HG03442 (cell line): Measurements from ENCODE around the gene SEC16B.

Experiments
- ATAC-seq: cut with Tn5 transposase; IDR thresholded peaks from one replicate; pipeline ENCODE4 v1.9.1; 2021; ENCODE audit warnings: mild to moderate bottlenecking, moderate library complexity; ENCODE audit not compliant: unreplicated experiment

SEC16B gene

GRCh38 chr1:177981200-177981599 lies 11.3 kb upstream of the SEC16B start:
- no peak for ATAC-seq

GRCh38 chr1:177979272-177979671 lies 9.4 kb upstream of the SEC16B start:
- ATAC-seq = no peak

- ATAC-seq = no peak
Observed at GRCh38 chr1:177978530-177978929, 8.7 kb upstream of the SEC16B start.

- ATAC-seq = no peak
Observed at GRCh38 chr1:177977141-177977540, 7.3 kb upstream of the SEC16B start.

DNA sequence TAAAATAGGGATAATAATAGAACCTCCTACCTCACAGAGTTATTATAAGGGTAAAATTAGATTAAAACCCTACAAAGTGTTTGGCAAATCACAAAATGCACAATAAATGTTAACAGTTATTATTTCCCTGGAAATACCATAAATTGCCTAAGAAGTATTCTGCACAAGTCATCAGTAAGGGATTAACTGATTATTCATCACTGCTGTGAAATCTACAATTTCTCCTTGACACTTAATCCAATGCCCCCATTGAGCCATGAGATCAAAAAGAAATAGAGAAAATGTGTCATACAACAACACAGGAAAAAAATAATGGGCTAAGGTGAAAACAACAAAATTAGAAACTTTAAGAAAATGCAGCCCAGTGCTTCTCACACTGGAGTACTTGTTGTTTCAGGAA lies 6.7 kb upstream of the SEC16B start:
- ATAC-seq = no peak

DNA sequence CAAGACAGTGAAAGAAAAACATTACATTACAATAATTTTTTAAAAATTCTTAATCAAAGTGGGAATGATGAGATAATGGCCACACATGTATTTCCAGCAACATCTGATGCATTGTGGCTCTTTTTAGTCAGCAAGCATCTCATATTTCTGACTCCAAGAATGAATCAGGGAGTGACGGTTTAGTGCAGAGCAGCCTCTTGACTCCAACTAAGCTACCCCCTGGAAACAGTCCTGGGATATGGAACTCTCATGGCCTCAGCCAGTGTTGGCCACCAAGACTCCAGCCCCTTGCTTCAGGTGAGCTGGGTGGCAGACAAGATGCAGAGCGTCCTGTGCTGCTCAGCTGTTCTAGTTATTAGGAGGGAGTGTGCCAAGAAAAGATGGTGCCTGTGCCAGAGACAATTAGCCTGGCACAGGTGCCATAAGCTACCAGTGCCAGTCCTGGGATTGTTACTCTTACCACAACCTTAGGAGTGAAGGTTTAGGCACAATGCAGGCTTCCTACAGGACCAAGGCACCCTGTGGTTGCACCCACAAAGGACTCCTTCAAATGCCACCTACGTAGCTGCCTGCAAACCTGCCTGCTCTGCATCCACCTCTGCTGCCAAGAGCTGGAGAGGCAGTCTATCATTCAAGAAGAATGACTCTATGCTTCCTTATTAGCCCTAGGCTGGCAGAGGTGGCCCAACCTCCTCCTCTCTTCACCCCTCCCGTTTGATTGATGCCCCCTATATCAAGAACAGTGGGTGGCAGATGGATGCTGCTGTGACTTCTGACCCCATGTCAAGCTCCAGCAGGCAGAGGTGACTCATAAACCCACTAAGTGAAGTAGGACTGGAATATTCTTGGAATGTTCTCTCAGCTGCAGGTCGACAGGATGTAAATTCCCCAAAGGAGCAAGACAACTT lies 6.0 kb upstream of the SEC16B start:
- ATAC-seq = no peak

DNA sequence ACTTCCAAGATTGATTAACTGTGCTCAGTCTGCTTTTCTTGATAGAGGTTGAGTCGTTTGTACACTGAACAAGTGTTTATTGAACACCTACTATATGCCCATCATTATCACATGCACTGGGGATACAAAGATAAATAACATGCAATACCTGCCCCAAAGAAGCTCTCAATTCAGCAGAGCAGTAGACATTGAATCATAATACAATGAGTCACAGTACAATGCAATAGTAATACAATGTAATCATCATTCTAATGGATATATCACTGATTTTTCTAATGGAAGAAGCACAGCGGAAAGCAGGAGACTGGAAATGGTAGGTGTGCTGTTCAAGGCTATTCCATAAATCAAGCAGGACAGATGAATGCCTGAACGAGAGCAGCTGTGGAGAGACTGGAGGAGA lies 3.7 kb upstream of the SEC16B start:
- ATAC-seq = no peak

DNA sequence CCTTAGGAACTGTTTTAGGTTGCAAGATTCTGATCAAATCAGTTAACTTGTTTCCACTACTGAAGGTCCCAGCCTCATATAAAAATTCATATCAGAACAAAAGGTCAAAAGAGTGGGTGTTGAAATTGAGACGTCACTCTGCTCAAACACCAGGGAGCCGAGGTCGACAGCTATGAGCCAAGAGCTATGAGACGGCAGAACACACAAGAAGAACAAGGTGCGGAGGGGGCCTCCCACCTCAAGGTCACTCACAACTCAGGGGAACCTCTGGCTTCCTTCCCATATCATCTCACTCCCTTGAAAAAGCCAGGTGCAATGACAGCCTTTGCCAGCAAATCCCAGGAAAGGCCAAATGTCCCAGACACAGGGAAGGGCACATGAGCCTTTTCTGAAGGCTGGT lies 749 bp downstream of the SEC16B start:
- no peak for ATAC-seq

- no peak for ATAC-seq
Observed at GRCh38 chr1:177966199-177966598, 3.7 kb downstream of the SEC16B start.

DNA sequence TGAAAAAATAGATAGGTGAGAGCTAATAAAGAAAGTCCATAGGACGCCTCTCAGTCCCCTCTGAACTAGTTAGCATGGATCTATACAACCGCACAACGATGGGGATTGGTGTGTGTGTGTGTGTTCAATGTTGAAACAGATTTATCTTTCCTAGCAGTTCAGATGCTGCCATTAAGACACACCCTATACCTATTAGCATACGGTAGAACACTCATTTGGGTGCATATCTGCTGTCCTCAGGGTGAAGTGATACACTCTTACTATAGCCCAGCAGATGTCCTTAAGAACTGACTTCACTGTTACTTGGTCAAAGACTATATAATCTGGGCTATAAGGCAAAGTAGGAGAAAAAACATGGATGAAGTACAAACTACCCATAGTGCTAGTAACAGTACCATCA lies 4.6 kb downstream of the SEC16B start:
- ATAC-seq = no peak

DNA sequence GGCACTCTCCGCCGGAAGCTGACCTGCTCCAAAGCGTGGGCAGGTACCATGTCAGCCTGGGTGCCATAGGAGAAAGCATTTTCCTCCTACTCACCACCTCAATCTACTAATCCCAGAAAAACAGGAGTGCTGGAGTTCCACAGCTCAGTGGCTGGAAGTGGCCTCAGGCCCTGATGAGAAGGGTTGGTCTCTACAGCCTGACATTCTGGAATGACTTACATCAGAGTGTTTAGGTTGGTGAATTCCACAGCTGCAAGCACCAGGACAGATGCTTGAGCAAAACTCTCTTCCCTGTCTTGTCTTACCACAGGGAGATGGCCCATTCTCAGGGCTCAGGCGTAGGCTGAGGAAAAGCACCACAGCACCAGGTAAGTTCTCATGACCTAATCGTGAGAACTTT lies 5.5 kb downstream of the SEC16B start:
- no peak for ATAC-seq

DNA sequence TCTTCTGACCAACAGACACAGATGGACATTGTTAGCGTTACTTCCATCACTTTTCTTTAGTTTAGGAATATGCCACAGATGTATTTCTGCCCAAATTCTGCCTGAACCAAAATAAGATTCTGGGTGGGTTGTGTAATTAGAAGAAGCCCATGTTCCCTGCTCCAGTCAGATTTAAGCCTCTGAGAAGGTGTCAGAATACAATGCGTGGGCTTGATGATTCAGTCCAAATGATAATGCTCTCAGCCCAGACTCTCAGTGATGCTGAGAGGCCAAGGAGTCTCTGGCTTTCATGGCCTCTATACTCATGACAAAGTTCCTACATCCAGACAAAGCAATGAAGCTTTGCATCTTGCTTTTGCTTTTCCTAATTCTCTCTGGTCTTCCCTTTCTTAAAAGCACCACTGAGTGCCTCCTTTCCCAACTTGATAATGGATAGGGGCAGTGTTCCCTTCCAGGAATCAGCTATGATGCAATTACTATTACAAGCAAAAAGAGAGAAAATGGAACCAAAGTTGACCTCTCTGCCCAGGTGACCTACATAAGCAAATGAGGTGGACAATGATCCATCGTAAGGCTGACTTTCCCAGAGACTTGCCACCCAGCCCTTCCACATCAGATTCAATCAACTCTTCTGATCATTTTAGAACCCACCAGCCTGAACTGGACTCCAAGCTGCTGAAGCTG lies 8.8 kb downstream of the SEC16B start:
- no peak for ATAC-seq

- ATAC-seq = no peak
Observed at GRCh38 chr1:177959811-177960515, 9.9 kb downstream of the SEC16B start.

GRCh38 chr1:177958092-177958491 lies 11.8 kb downstream of the SEC16B start:
- ATAC-seq = no peak

GRCh38 chr1:177954076-177954475 lies 15.8 kb downstream of the SEC16B start:
- no peak for ATAC-seq

DNA sequence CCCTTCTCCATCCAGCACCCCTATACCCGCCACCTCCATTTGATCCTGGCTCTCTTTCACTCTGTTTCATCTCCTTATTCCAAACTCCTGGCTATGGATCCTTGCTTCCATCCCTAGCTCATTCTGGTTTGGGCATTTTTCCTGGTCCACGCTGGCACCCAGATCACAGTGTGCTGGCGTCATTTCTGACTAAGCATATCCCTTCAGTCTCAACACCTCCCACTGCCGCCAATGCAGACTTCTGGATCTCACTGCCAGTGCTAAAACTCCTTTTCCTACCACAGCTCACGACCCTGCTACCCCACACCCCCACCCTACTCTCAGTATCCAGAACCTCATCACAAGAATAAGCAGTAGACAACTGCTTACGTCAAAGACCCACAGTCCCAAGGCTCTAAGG lies 16.3 kb downstream of the SEC16B start:
- no peak for ATAC-seq

- no peak for ATAC-seq
Observed at GRCh38 chr1:177952691-177953090, 17.2 kb downstream of the SEC16B start.

DNA sequence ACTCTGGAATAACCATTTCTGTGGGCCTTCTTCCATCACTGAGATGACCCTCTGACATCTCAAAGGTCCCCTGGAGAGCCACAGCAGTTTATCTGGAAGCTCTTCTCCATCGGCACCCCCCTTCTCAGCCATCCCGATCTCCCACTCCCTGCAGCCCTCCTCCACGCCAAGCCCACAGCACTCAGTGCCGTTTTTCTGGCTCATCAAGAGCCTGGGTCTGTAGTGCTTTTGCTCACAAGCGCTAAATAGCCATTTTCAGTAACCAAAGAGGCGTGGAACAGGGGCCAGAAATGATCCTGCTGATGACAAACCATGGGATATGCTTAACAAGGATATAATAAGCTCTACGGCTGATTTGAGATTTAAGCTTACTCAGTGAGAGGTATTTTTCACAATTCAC lies 17.6 kb downstream of the SEC16B start:
- no peak for ATAC-seq

GRCh38 chr1:177950506-177950905 lies 19.4 kb downstream of the SEC16B start:
- ATAC-seq = no peak

DNA sequence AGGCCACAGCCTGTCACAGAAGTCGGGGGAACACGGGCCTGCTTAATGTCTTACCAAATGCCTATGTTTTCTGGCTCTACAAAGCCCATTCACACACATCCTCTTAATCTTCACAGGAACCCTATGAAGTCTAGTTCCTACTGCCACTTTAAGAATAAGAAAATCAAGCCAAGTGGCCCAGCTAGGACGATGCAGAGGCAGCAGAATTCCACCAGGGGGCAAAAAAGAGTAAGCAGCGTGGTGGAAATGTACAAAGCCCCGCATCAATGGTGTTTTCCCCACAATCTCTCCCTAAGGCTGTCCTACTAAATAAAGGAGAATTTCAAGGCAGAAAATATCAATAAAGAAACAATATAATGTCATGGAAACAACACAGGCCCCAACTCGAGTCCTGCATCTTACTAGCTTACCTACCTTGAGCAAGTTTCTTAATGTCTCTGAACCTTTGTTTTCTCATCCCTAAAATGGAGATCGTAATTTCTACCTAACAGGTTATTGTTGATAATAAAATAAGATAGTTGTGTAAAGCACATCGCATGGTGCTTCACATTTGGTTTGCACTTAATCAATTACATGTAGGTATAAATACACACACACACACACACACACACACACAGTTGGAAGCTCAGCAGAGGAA lies 21.4 kb downstream of the SEC16B start:
- ATAC-seq = peak; percentile 89

DNA sequence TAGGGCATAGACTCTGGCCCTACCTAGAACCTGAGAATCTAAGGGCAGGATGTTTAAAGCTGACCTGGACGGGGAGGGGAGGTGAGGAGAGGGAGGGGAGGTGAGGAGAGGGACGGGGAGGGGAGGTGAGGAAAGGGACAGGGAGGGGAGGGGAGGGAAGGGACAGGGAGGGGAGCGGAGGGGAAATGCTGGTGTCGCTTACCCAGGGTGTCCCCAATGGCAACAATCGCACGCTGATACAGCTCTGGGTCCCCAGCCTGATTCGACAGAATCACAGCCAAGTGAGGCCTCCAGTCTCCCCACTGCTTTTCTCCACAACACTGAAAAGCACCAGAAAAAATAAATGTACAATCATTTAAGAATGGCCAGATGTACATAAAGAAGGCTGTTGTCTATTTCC lies 22.2 kb downstream of the SEC16B start:
- ATAC-seq = no peak
